ENCODE measurements around the gene CNTRL. TPM values are rescaled to one million over a fixed set of nuclear protein-coding genes. Genes with fewer than 3 reads are reported as not detected.
A peak's percentile ranks its signal among the peaks of the same experiment; 100 is the strongest.
"Not testable (repeated sequence)": the region's sequence is repeated elsewhere in the genome, so short reads cannot be mapped to it uniquely, and the experiment has no call there.

CNTRL gene
- total RNA-seq, 2 donors from 2014 or later, result 6.1 to 9.2 TPM

DNA sequence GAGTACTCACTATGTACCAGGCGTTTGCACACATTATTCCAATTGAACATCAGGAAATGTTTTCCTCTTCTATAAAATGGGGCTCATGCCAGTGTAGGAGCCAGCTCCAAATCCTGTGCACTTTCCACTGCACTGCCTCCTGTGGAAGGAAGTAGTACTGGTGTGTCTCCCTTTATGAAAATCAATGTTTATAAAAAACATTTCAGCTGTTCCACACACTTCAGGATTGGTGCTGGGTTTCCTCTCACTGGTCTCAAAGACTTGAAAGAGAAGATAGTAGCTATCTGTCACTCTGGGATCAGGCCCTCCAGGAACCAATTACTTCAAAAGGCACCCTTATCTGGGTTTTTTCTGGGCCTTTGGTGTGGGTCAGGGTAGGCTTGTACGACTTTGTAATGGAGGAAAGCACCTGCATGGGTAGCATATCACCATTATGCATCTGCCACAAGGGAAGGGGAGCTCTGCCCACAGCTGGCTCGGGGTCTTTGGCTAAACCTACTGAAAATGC lies 94.4 kb downstream of the CNTRL start:
- intact Hi-C loops (cut with DNase I, micrococcal nuclease), result no loop called here
- ATAC-seq, result peak; percentile 59
- DNase-seq, result no peak

DNA sequence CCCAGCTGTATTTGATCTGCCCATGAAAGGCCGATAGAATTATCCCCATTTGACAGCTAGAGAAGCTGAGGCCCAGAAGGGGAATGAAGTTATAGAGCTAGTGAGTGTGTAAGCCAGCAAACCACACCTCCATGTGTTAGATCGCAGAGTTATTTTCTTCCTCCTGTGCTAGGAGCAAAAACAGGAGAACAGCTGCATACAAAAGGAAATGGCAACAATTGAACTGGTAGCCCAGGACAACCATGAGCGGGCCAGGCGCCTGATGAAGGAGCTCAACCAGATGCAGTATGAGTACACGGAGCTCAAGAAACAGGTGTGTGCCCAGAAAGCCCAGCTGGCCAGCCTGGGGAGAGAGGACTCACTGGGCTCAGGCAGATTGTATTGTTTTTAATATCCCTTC lies 96.5 kb downstream of the CNTRL start:
- DNase-seq (no peak), ATAC-seq (no peak)
- intact Hi-C loops (cut with DNase I, micrococcal nuclease), result no loop called here

DNA sequence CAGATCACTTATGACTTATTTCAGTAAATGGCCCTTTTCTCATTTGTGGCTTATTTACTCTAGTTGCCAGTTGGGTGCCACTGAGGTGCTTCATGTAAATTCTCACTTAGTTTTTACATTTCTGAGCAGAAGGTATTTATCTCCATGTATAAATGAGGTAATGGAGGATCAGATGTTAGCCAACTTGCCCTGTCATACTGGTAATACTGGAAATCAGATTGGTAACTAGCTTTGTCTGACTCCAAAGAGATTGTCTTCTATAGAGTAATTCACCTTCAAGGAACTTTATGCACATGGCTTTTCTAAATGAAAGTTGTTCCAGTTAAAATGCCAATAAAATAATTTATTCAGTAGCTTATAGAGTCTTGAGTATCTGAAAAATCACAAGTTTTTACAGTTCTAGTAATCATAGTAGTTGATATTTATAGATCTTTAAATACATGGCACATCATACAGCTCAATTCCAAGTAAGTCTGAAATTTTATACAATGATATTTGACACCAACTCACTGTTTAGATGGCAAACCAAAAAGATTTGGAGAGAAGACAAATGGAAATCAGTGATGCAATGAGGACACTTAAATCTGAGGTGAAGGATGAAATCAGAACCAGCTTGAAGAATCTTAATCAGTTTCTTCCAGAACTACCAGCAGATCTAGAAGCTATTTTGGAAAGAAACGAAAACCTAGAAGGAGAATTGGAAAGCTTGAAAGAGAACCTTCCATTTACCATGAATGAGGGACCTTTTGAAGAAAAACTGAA lies 98.2 kb downstream of the CNTRL start:
- intact Hi-C loops (cut with DNase I, micrococcal nuclease), result no loop called here
- ATAC-seq, result no peak

DNA sequence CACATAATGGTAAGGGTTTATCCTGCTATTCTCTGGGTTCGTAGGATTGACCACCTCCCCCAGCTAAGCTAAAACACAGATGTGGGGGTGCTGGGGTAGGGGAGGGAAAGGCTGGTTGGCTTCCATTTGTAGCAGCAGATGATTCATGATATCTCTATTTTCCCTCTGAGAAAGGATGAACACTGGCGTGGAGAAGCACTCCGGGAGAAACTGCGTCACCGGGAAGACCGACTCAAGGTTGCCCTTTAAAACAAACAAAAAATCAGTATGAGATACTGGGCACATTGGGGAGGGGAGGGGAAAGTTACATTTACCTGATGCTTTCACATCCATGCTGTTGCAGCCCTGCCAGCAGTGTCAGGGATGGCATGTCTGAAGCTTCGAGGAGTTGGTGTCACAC lies 98.7 kb downstream of the CNTRL start:
- intact Hi-C loops (cut with DNase I, micrococcal nuclease), result no loop called here
- ATAC-seq (no peak), DNase-seq (no peak)

More for the DNA sequence above, 98.2 kb downstream of the CNTRL start:
- no peak for DNase-seq

DNA sequence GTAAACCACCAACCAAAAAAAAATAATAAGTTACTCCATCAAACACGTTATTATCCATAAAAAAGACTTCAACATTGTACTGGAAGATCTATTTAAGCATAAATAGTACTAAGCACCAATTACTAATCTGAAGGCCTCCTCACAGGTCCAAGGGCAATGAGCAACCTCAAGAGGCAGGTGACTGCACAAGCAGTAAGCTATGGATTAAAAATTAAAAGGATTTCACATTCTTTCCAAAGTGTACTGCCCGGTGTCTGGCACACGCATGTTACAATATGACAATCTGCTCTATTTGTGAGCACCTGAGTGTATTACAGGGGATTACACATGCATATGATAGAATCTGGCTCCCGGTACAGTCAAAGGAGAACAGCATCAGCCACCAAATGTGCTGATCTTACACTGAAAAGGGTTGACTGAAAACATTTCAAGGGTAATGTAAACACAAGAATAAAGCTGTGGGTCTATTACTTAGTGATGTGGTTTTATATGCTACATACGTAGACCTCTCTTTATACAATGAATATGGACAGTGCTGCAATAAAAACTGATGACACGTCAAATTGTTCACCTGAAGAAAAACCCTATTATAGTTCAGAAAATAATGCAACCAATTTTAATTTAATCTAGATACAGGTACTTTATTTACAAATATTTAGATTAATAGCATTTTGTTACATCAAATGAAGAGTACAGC lies 104.1 kb downstream of the CNTRL start:
- ATAC-seq (peak; percentile 20), DNase-seq (no peak)
- intact Hi-C loops (cut with DNase I, micrococcal nuclease), result no loop called here

DNA sequence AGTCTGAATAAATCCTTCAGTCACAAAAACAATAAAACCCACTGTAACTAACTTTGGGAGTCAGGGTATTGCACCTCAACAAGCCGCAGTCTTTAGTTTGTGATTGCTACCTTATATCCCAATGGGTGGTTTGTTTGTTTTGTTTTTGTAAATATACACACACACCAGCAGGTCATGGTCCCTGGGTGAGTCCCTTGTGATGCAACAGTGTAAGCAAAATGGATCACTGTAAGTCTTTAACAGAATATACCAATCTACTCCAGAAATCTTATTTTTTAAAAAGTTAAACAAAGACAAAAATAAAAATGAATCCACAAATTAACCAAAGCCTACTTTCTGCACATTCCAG lies 104.6 kb downstream of the CNTRL start:
- ATAC-seq, result peak; percentile 52
- intact Hi-C loops (cut with DNase I, micrococcal nuclease); DNase-seq: not testable (repeated sequence)

DNA sequence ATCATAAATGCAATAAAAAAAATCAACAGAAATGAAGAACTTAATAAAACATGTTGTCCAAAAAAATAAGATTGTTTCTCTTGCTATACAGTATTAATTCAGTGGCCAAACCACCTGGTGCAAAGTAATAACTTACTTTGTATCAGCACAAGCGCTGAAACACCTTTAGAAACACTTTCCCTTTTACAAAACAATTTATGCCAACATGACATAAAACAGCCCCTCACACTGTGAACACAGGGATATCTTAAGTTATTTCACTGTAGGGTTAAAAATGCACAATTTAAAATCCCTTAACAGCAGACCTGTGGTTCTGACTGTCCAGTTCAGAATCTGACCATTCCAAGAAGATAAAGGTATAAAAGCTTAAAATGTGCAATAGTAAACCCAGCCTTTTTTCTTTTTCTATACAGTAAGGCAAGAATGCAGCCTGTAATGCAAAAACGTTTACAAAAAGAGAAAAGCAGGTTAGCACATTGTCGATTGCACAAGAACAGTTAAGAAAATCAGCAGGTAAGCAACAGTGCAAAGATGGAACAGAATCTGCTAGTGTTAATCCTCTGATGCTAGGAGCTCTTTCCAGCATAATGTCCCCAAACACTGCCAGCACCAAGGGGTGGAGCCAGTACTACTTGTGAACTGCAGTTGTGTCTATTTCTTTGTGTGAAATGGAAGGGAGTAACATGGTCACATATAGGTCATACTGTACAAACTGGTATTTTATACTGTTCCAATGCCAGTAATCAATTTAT lies 105.4 kb downstream of the CNTRL start:
- no peak for ATAC-seq
- no peak for DNase-seq
- intact Hi-C loops (cut with DNase I, micrococcal nuclease), result no loop called here

DNA sequence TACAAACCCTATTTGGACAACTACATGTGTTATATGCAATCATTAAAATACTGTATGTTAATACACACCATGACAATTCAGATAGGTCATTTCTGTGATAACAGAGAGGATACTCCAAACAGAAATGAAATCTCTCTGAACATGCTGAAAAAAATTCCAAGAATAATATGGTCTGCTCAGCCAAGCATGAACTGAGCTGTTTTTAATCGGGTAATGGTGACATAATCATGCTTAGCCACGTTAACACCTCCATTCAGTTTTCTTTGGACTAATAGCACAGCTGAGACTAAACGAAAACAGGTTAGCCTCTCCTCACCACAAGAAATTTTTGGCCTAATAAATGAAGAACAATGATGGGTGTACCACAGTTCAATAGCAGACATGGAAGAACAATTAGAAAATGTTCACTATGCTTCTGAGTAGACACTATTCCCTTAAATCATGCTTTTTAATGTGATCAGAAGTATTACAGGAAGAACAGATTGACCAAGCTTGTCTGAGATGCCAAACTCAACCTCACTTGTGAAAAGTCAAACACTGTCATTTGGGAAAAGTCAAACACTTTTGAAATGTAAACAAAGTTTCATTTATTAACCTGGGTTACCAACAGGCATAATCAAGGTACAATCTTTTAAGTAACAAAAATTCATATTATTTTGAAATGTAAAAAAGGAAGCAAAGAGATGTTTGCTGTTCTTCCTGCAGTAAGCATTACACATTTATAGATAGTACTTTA lies 107.5 kb downstream of the CNTRL start:
- ATAC-seq (no peak), DNase-seq (no peak)
- intact Hi-C loops (cut with DNase I, micrococcal nuclease), result no loop called here

DNA sequence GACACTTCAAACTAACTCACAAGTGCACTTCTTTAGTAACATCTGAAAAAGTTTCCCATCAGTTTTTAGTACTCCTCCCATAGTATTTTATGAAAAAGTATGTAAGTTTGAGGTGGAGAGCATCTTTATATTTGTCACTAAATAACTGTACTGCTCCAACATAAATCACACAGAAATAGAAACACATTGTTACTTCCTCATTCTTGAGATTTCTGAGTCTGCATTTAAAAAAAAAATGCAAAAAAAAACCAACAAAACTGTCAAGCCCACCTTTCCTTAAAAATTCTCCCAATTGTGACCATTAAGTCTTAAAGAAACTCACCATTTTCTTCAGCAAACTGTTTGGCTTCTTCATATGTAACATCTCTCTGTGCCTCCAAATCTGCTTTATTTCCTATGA lies 108.2 kb downstream of the CNTRL start:
- ATAC-seq, result no peak
- intact Hi-C loops (cut with DNase I, micrococcal nuclease), result no loop called here
- no peak for DNase-seq

DNA sequence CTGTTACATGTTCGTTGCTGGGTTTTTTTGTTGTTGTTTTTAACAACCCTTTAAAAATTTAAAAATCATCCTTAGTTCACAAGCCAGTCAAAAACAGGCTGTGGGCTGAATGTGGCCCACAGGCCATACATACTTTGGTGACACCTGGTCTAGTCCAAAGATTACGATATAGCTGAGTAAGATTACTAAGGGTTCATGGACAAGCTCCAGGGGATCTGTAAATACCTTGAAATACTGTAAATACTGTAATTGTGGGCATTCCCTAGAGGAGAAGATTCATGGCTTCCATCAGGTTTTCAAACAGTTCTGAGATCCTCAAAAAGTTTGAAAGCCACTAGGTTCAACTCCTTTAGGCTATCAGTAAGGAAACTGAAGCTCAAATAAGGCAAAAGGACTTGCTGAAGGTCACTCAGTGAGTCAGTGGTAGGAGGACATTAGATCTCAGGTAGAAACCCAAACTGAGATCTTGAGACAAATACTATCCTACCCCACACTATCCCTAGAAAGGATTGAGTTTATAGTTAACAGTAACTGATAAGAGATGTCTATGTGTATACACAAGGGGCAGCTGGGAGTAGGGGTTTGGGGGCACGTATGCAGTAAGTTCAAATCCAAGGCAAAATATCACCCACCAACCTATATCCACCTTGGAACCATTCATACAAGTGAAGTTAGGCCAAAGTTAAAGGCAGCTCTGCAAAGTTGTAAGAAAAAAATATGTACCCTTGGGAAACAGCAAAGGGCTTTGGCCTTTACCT lies 109.1 kb downstream of the CNTRL start:
- no peak for ATAC-seq
- intact Hi-C loops (cut with DNase I, micrococcal nuclease), result no loop called here
- no peak for DNase-seq

DNA sequence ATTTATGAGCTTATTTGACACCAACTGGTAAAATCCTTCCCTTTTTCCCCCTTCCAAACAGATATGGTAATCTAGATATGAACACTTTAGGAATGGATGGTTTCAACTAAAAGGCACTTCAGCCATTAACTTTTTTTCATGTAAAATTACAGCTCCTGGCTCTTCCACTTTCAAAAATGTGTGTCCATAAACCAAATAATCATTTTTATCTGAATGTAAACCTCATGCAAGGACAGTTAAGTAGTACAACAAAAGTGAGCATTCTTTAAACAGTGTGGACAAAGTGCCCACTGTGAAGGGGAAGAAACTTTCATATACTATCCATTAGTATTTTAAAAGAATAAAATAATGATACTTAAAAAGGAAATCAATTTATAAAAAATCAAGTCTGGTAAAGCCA lies 109.7 kb downstream of the CNTRL start:
- ATAC-seq (no peak), DNase-seq (no peak)
- intact Hi-C loops (cut with DNase I, micrococcal nuclease), result no loop called here

DNA sequence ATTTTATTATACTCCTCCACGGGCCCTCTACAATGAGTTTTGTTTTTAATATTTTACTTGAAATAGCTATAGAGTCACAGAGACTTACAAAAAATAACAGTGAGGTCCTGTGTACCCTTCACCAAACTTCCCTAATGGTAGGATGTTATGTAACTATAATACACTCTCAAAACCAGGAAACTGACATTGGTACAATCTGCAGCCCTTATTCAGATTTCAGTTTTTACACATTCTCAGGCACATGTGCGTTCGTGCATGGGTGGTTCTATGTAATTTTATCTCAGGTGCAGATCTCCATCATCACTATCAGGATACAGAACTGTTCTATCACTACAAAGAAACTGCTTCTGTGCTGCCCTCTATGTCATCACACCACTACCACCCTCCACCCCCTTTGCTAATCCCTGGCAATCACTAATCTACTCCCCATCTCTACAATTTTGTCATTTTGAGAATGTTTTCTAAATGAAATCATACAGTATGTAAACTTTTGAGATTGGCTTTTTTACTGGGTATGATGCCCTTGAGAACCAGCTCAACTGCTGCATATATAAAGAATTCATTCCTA lies 110.5 kb downstream of the CNTRL start:
- DNase-seq, result no peak
- intact Hi-C loops (cut with DNase I, micrococcal nuclease), result no loop called here
- peak; percentile 14 for ATAC-seq

DNA sequence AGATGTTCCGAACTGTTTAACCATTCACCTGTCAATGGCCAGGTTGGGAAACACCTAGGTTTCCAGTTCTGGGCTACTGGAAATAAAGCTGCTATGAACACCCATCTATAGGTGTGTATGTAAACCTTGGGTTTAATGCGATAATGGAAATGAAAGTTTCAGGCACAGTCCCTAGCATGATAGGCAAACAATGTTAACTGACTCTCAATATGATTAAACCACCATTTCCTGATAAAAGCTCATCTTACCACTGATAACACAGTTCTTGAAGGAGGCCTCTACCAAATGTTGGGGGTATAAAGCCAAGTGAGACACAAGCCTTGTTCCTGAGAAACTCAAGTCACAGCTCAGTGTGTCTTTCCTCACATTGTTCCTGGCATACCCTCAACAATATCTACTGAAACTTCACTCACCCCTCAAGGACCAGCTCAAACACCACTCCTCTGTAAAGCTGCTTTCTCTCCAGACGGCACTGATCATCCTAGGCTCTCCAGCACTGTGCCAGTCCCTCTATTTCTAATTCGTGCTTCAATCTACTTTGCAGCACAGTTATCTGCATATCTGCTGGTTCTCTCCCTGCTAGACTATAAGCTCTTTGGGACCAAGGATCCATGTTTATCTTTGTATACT lies 111.1 kb downstream of the CNTRL start:
- no peak for ATAC-seq
- DNase-seq, result no peak
- intact Hi-C loops (cut with DNase I, micrococcal nuclease), result no loop called here

DNA sequence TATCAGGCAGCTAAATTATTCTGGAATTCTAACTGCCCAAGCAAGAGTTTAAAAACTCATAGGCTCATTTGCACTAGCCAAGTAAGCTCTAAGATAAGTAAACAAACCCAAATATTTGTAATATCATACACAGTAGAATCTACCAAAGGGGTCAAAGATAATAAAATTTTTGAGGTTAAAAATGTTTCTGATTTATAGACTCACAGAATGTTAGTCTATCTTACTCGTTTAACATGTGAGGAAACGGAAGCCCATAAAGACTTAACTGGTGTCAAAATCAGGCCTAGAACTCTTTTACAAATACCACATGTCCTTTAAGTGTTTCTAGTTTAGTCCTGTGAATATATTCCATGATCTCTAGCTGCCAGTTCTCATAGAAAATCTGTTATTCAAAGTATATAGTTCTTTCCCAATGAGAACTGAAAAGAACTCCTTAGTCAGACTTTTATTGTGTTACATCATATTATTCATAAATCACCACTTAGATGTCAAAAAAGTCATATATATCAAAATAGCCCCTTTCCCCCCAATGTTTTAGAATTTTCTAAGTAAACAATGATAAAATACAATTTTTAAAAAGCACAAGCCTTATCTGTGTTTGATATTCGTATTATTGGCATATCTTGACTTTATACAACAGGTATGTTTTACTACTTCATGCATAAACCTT lies 113.0 kb downstream of the CNTRL start:
- intact Hi-C loops (cut with DNase I, micrococcal nuclease), result no loop called here

DNA sequence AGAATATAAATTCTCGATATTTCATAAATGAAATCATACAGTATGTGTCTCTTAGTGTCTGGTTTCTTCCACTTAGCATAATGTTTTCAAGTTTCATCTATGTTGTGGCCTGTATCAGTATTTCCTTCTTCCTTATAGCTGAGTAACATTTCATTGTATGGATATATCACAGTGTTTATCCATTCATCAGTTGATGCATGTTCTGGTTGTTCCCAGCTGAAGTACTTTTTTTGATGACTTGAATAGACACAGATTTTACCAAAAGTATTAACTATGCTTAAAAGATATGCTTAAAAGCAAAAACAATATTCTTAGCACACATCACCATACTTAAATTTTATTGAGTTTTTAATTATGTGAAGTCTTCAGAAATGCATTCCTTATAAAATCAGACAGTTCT lies 114.3 kb downstream of the CNTRL start:
- no peak for DNase-seq
- intact Hi-C loops (cut with DNase I, micrococcal nuclease), result no loop called here
- ATAC-seq, result peak; percentile 42

More for the DNA sequence above, 113.0 kb downstream of the CNTRL start:
- ATAC-seq (no peak), DNase-seq (no peak)

DNA sequence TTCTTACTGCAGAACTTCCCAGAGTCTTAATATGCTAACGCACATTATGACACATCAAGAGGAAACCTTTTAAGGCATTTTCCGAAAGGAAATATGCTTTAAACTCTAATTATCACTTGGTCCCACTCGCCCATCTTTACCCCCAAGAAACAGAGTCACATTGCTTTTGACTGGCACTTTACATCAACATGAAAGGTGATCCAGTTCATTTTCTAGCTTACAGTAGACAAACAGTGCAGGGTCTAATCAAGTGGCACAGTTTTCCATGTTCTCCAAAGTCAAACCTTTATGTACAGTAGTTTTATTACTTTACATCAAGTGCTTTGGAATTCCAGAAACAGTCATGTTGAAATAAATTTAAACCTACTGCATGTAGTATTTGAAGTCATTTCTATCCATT lies 114.9 kb downstream of the CNTRL start:
- intact Hi-C loops (cut with DNase I, micrococcal nuclease), result no loop called here
- ATAC-seq (no peak), DNase-seq (no peak)

DNA sequence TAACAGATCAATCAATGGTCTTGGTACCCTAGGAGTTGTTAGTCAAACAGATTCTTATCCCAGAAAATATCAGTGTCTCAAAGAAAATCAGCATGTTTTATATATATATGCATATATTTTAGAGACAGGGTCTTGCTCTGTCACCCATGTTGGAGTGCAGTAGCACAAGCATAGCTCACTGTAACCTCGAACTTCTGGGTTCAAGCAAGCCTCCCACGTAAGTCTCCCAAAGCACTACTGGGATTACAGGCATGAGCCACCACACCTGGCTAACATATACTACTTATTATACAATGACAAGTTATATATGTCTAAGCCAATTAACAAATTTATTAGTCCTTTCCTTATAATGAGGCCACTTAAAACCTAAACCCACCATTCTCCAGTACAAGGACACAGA lies 116.5 kb downstream of the CNTRL start:
- DNase-seq (no peak), ATAC-seq (no peak)
- intact Hi-C loops (cut with DNase I, micrococcal nuclease), result no loop called here
